ENCODE data around the gene UBR2.
"Not testable (repeated sequence)": the region's sequence is repeated elsewhere in the genome, so short reads cannot be mapped to it uniquely, and the experiment has no call there.

The UBR2 gene

GRCh38 chr6:42729731-42730130 lies 165.9 kb downstream of the UBR2 start:
- no peak for DNase-seq

GRCh38 chr6:42733867-42734481 lies 170.1 kb downstream of the UBR2 start:
- DNase-seq = not testable (repeated sequence)

DNA sequence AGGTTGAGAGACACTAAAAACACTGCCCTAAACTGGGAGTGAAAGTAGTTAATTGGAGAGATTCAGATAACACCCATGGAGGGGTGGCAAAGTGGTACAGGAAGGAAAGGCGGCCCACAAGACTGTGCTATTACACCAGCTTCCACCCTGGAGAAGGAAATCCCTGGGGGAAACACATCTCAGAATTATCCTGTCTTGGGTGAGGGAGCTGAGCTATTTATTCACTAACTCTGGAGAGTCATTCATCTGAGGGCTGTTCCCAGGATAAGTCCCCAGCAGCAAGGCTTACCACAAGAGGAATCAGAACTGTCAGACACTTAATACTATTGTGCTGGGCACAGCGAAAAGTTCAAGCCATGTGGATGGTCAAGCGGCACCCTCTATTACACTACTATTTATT lies 172.1 kb downstream of the UBR2 start:
- DNase-seq = no peak

- DNase-seq = no peak
These were observed 176.9 kb downstream of the UBR2 start for GRCh38 chr6:42740725-42741124.

GRCh38 chr6:42742116-42742894 lies 178.5 kb downstream of the UBR2 start:
- DNase-seq = peak; percentile 97

Measured in NCI-H1694 (cell line).